B cell (primary cell): ENCODE data around the gene SERPINA12. TPM values are rescaled to one million over a fixed set of nuclear protein-coding genes. Genes with fewer than 3 reads are reported as not detected.

Experiments used
- ATAC-seq: fragments of 200-7000 bp; cut with Tn5 transposase; one replicate; pipeline ENCODE4 v1.10.0; 2021; ENCODE audit warnings: low read depth, mild to moderate bottlenecking, moderate number of reproducible peaks, moderate library complexity
- CTCF ChIA-PET: fragments of 350-600 bp; sonication (Branson Sonifier 250); formaldehyde crosslinking; loops from one replicate; lab custom pipeline; 2021; ENCODE audit warnings: antibody characterized with exemption, inconsistent platforms; lab: Charles Lee
- POLR2A ChIA-PET: fragments of 350-600 bp; sonication (Branson Sonifier 250); formaldehyde crosslinking; loops from one replicate; lab custom pipeline; 2021; ENCODE audit warnings: antibody characterized with exemption; lab: Charles Lee
- DNase-seq: peaks from one replicate; pipeline ENCODE4 v3.0.0; 2013
- H2AFZ ChIP-seq: 2 replicates; pipeline ENCODE4 v1.6.1; 2012; ENCODE audit warnings: mild to moderate bottlenecking, low read depth, low read length; ENCODE audit not compliant: insufficient read depth, poor library complexity, severe bottlenecking
- H3K27ac ChIP-seq, 2 donors: 1 replicate in 1 of 2; 2 replicates in 1 of 2; pipeline ENCODE4 v1.5.1; 2012 to 2013; ENCODE audit warnings: low read length in 2 of 2, mild to moderate bottlenecking in 2 of 2, moderate library complexity in 1 of 2
- H3K27me3 ChIP-seq, 4 experiments: fragments of 200-600 bp in 1 of 4; sonication (generic) in 1 of 4; replicated peaks in 1 of 4; 1 replicate in 2 of 4; 2 replicates in 2 of 4; pipeline versions ENCODE4 v1.6.1 to v1.7.0; 2013 to 2016; ENCODE audit warnings: low read length in 3 of 4, mild to moderate bottlenecking in 2 of 4, mixed read lengths in 1 of 4, moderate library complexity in 1 of 4; ENCODE audit not compliant: insufficient read depth in 4 of 4, control insufficient read depth in 3 of 4; ENCODE audit errors: control extremely low read depth in 1 of 4
- H3K36me3 ChIP-seq, 2 experiments: replicated peaks in 1 of 2; 1 replicate in 1 of 2; 2 replicates in 1 of 2; pipeline versions ENCODE4 v1.6.1 to v1.7.1; 2013; ENCODE audit warnings: low read length in 1 of 2; ENCODE audit not compliant: insufficient read depth in 2 of 2, control insufficient read depth in 1 of 2; ENCODE audit errors: control extremely low read depth in 1 of 2, extremely low read depth in 1 of 2
- H3K4me1 ChIP-seq, 2 donors: fragments of 200-600 bp in 1 of 2; sonication (generic) in 1 of 2; 1 replicate in 1 of 2; 2 replicates in 1 of 2; pipeline versions ENCODE4 v1.5.1 to v1.6.1; 2013 to 2017; ENCODE audit warnings: low read length in 2 of 2; ENCODE audit not compliant: control insufficient read depth in 2 of 2, insufficient read depth in 2 of 2
- H3K4me2 ChIP-seq: replicated peaks from 2 replicates; pipeline ENCODE3; 2012; ENCODE audit warnings: mild to moderate bottlenecking, low read depth, low read length; ENCODE audit not compliant: poor library complexity, severe bottlenecking
- H3K4me3 ChIP-seq, 5 experiments: fragments of 200-600 bp in 1 of 5; sonication (generic) in 1 of 5; 1 replicate in 3 of 5; 2 replicates in 2 of 5; pipeline versions ENCODE4 v1.5.1 to v1.7.0; 2011 to 2016; ENCODE audit warnings: low read length in 4 of 5, mild to moderate bottlenecking in 4 of 5, low read depth in 2 of 5, control low read depth in 1 of 5, moderate library complexity in 1 of 5; ENCODE audit not compliant: insufficient read depth in 1 of 5; ENCODE audit errors: control extremely low read depth in 1 of 5, extremely low read depth in 1 of 5
- H3K79me2 ChIP-seq: fragments of 200-600 bp; sonication (generic); one replicate; pipeline ENCODE4 v1.6.0; 2016; ENCODE audit warnings: low read length; ENCODE audit not compliant: control insufficient read depth, insufficient read depth
- H3K9ac ChIP-seq: fragments of 200-600 bp; sonication (generic); 2 replicates; pipeline ENCODE4 v1.6.1; 2017; ENCODE audit warnings: mild to moderate bottlenecking, low read length, moderate library complexity
- H3K9me3 ChIP-seq, 3 donors: one replicate each; pipeline versions ENCODE4 v1.6.1 to v1.7.1; 2013; ENCODE audit warnings: low read length in 2 of 3; ENCODE audit not compliant: control insufficient read depth in 2 of 3, insufficient read depth in 1 of 3; ENCODE audit errors: control extremely low read depth in 1 of 3
- H4K20me1 ChIP-seq: 2 replicates; pipeline ENCODE4 v1.6.0; 2012; ENCODE audit warnings: mild to moderate bottlenecking, low read length; ENCODE audit not compliant: insufficient read depth, control insufficient read depth, poor library complexity, severe bottlenecking
- H3K27ac Mint-ChIP-seq: one replicate; pipeline ENCODE4 v1.8.0; 2021; ENCODE audit warnings: mixed read lengths
- H3K27me3 Mint-ChIP-seq: one replicate; pipeline ENCODE4 v1.8.0; 2021; ENCODE audit warnings: mixed read lengths
- H3K4me1 Mint-ChIP-seq: one replicate; pipeline ENCODE4 v1.8.0; 2021; ENCODE audit warnings: mixed read lengths
- H3K4me3 Mint-ChIP-seq: one replicate; pipeline ENCODE4 v1.8.0; 2021; ENCODE audit warnings: mixed read lengths
- H3K9me3 Mint-ChIP-seq: one replicate; pipeline ENCODE4 v1.8.0; 2022; ENCODE audit warnings: mixed read lengths; ENCODE audit not compliant: insufficient read depth
- EZH2 ChIP-seq: IDR thresholded peaks from 2 replicates; pipeline ENCODE4 v1.6.1; 2012; ENCODE audit warnings: borderline replicate concordance, low read depth, mild to moderate bottlenecking, moderate library complexity, low read length; ENCODE audit not compliant: insufficient read depth, poor library complexity, severe bottlenecking
- whole genome bisulfite sequencing: methylation state at CpG from one replicate; pipeline ENCODE4 v1.1.5; 2013; ENCODE audit warnings: missing lambda C conversion rate; ENCODE audit not compliant: insufficient coverage; 5-methylcytosine and 5-hydroxymethylcytosine counted together
- intact Hi-C: fragments of 100-400 bp; cut with micrococcal nuclease; formaldehyde crosslinking; loops from one replicate; pipeline ENCODE4 v1.10.0; 2022
- polyA plus RNA-seq: library from polyadenylated mRNA; depleted of rRNA; stranded (reverse); fragments of >200 nt; gene quantifications from 2 replicates; pipeline ENCODE4 v1.2.3, GENCODE V29; 2012
- total RNA-seq, 2 donors: library from RNA; stranded (reverse); fragments of 120-200 nt in 1 of 2; gene quantifications; 1 replicate in 1 of 2; 2 replicates in 1 of 2; pipeline versions ENCODE4 v1.2.3 to v1.2.4, GENCODE V29; 2013 to 2022

The SERPINA12 gene
- total and polyA plus RNA-seq, 2 donors (not counting 1 experiment from before 2014, with no cell fraction given): not detected

- Histone ChIP-seq H3K9me3 (peaks cover 0 to 16% (median 0%) of the 10 kb centered on the region in 3 donors), H3K4me2 (no peak overlapping the region), H4K20me1 (no peaks in the 10 kb centered on the region), H3K36me3 (no peaks in the 10 kb centered on the region), H2AFZ (no peak overlapping the region), H3K27me3 (no peaks in the 10 kb centered on the region), H3K79me2 (no peaks in the 10 kb centered on the region), H3K4me3 (no peak overlapping the region), H3K9ac (no peak overlapping the region), H3K27ac (no peak overlapping the region), H3K4me1 (no peaks in the 10 kb centered on the region)
- Mint-ChIP-seq H3K27ac (no peak overlapping the region), H3K4me1 (no peaks in the 10 kb centered on the region), H3K27me3 (peaks cover 8% of the 10 kb centered on the region), H3K4me3 (no peak overlapping the region), H3K9me3 (no peaks in the 10 kb centered on the region)
- intact Hi-C loops: no loop called here
- no peak for TF ChIP-seq EZH2
- no peak for ATAC-seq
- whole genome bisulfite sequencing: 83% methylated on average over 10 of the region's 16 CpGs
- CTCF ChIA-PET: no interaction called here
- POLR2A ChIA-PET: no interaction called here
- DNase-seq: no peak
Observed at GRCh38 chr14:94501588-94502516, 7.4 kb downstream of the SERPINA12 start.

GRCh38 chr14:94500264-94500663 lies 9.0 kb downstream of the SERPINA12 start:
- H4K20me1 ChIP-seq: no peaks in the 10 kb centered on the region
- H3K4me1 ChIP-seq: no peaks in the 10 kb centered on the region
- 87% methylated on average over 3 of the region's 3 CpGs for WGBS
- no peaks in the 10 kb centered on the region for H3K36me3 ChIP-seq
- H3K4me2 ChIP-seq: no peak overlapping the region
- TF ChIP-seq EZH2: no peak
- H3K4me3 ChIP-seq: no peak overlapping the region
- ChIA-PET CTCF (interaction anchor here (1.6 kb wide), 2 partner anchors 14 to 15 kb away, joined by 5 to 6 read pairs; no protein-coding TSS in a partner anchor), POLR2A (no interaction called here)
- Mint-ChIP-seq H3K4me1 (no peaks in the 10 kb centered on the region), H3K27ac (no peak overlapping the region), H3K9me3 (no peaks in the 10 kb centered on the region), H3K27me3 (peaks cover 7% of the 10 kb centered on the region), H3K4me3 (no peak overlapping the region)
- no peaks in the 10 kb centered on the region for H3K79me2 ChIP-seq
- H2AFZ ChIP-seq: no peak overlapping the region
- no peak overlapping the region for H3K27ac ChIP-seq
- DNase-seq: no peak
- ATAC-seq: no peak
- intact Hi-C loops: no loop called here
- H3K9ac ChIP-seq: no peak overlapping the region
- no peaks in the 10 kb centered on the region for H3K27me3 ChIP-seq
- H3K9me3 ChIP-seq: peaks cover 0 to 10% (median 0%) of the 10 kb centered on the region in 3 donors
